ENCODE data around the gene OR2T1. TPM values are rescaled to one million over a fixed set of nuclear protein-coding genes. Genes with fewer than 3 reads are reported as not detected.

OR2T1 gene
- total RNA-seq: not detected in 2 replicates

GRCh38 chr1:248402748-248403147 is at the start of gene OR2T1:
OR2T1 (plus strand) TSS chr1:248403048; CDS start chr1:248406148, 3,100 bp downstream.

DNA sequence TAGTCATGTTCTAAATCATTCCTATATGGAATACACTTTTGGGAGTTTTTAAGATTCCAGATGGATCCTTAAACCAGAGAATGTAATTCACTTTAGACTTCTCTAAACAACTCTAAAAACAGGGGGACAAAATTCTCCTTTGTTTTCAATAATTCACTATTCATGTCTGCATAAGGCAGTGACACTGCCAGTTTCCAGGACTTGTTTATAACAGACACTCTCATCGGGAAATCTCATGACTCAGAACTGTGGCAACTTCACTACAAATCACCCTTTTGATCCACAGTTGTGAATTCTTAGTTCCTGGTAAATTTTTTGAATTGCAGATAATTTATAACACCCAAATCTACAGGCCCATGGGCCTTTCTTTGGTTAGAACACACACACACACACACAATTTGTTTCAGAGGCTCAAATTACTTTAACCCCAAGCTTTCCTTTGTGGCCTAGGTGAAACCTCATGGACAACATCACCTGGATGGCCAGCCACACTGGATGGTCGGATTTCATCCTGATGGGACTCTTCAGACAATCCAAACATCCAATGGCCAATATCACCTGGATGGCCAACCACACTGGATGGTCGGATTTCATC is 41.6 kb upstream of the OR2T1 start, which contains the start of gene OR2T4:
OR2T4 (plus strand) TSS at position 545 of the 595 bp plus-strand sequence; CDS start at position 545, 0 bp downstream.

GRCh38 chr1:248375446-248375845 is 27.4 kb upstream of the OR2T1 start, which contains the start of gene OR2T6:
OR2T6 (plus strand) TSS chr1:248375746; CDS start chr1:248387609, 11,863 bp downstream.

GRCh38 chr1:248445399-248445798 is 42.6 kb downstream of the OR2T1 start, which contains the start of gene OR2T2:
OR2T2 (plus strand) TSS chr1:248445637; CDS start chr1:248452798, 7,161 bp downstream.

Other genes starting within 250 kb of the OR2T1 start
- gene OR2M2, start 228.2 kb upstream of the OR2T1 start, total RNA-seq: not detected in 2 replicates
- not detected in 2 replicates for gene OR2M3, start 205.8 kb upstream of the OR2T1 start, total RNA-seq
- gene OR2M4, start 171.6 kb upstream of the OR2T1 start, total RNA-seq: not detected in 2 replicates
- gene OR2T33, start 125.1 kb upstream of the OR2T1 start, total RNA-seq: not detected in 2 replicates
- gene OR2T12, start 99.6 kb upstream of the OR2T1 start, total RNA-seq: not detected in 2 replicates
- not detected in 2 replicates for gene OR2M7, start 78.5 kb upstream of the OR2T1 start, total RNA-seq
- not detected in 2 replicates for gene OR14C36, start 54.3 kb upstream of the OR2T1 start, total RNA-seq
- gene OR2T4, start 41.4 kb upstream of the OR2T1 start, total RNA-seq: not detected in 2 replicates
- not detected in 2 replicates for gene OR2T6, start 27.3 kb upstream of the OR2T1 start, total RNA-seq
- not detected in 2 replicates for gene OR2T2, start 42.6 kb downstream of the OR2T1 start, total RNA-seq
- gene OR2T3, start 70.3 kb downstream of the OR2T1 start, total RNA-seq: not detected in 2 replicates
- gene OR2T5, start 85.5 kb downstream of the OR2T1 start, total RNA-seq: not detected in 2 replicates
- not detected in 2 replicates for gene OR2G6, start 105.0 kb downstream of the OR2T1 start, total RNA-seq
- gene OR2T29, start 159.7 kb downstream of the OR2T1 start, total RNA-seq: not detected in 2 replicates
- not detected in 2 replicates for gene OR2T34, start 171.7 kb downstream of the OR2T1 start, total RNA-seq
- not detected in 2 replicates for gene OR2T10, start 194.7 kb downstream of the OR2T1 start, total RNA-seq
- not detected in 2 replicates for gene OR2T11, start 232.0 kb downstream of the OR2T1 start, total RNA-seq
- not detected in 2 replicates for gene OR2T35, start 242.2 kb downstream of the OR2T1 start, total RNA-seq